GM12891 (cell line): ENCODE results near the gene RHOBTB3.

Source experiments
- PAX5 ChIP-seq: IDR thresholded peaks from 2 replicates; pipeline ENCODE4 v1.6.1; 2011; ENCODE audit warnings: low read length, moderate library complexity, mild to moderate bottlenecking; ENCODE audit not compliant: insufficient read depth, severe bottlenecking
- POLR2A ChIP-seq: IDR thresholded peaks from 2 replicates; pipeline ENCODE4 v1.6.1; 2011; ENCODE audit warnings: low read depth, low read length, control low read depth
- POLR2AphosphoS5 ChIP-seq: IDR thresholded peaks from 2 replicates; pipeline ENCODE4 v1.6.1; 2011; ENCODE audit warnings: low read depth, low read length, control low read depth
- POU2F2 ChIP-seq: IDR thresholded peaks from 2 replicates; pipeline ENCODE4 v1.6.1; 2011; ENCODE audit warnings: low read depth, mild to moderate bottlenecking, control low read depth, low read length, moderate library complexity
- SPI1 ChIP-seq: IDR thresholded peaks from 2 replicates; pipeline ENCODE4 v1.6.1; 2011; ENCODE audit warnings: low read depth, low read length, control low read depth
- TAF1 ChIP-seq: IDR thresholded peaks from 2 replicates; pipeline ENCODE4 v1.6.1; 2011; ENCODE audit warnings: low read depth, low read length, control low read depth

- TF ChIP-seq TAF1 (no peak), POLR2A (no peak), POLR2AphosphoS5 (no peak), SPI1 (no peak), PAX5 (no peak), POU2F2 (no peak)
Measured at GRCh38 chr5:95791751-95792150, 60.6 kb downstream of the RHOBTB3 start.
